H9 (cell line): ENCODE data around the gene PRIMPOL. TPM values are rescaled to one million over a fixed set of nuclear protein-coding genes. Genes with fewer than 3 reads are reported as not detected.

Experiments used
- DNase-seq: peaks from one replicate; pipeline ENCODE4 v3.0.0-alpha.2; 2017
- H2AFZ ChIP-seq: one replicate; pipeline ENCODE4 v1.6.1; 2013; ENCODE audit warnings: mild to moderate bottlenecking, low read length, control low read depth, moderate library complexity
- H2AK5ac ChIP-seq: 2 replicates; pipeline ENCODE4 v1.6.1; 2013; ENCODE audit warnings: low read length, control low read depth, mixed read lengths; ENCODE audit not compliant: insufficient read length
- H2BK120ac ChIP-seq: one replicate; pipeline ENCODE4 v1.6.1; 2013; ENCODE audit warnings: low read depth, mild to moderate bottlenecking, low read length, control low read depth, inconsistent platforms; ENCODE audit not compliant: poor library complexity, severe bottlenecking
- H2BK12ac ChIP-seq: 2 replicates; pipeline ENCODE4 v1.6.1; 2013; ENCODE audit warnings: low read length, control low read depth, mixed read lengths, low read depth; ENCODE audit not compliant: insufficient read length
- H2BK15ac ChIP-seq: 2 replicates; pipeline ENCODE4 v1.6.1; 2013; ENCODE audit warnings: low read depth, low read length, control low read depth
- H2BK20ac ChIP-seq: one replicate; pipeline ENCODE4 v1.6.1; 2013; ENCODE audit warnings: low read depth, mild to moderate bottlenecking, low read length, control low read depth, inconsistent platforms; ENCODE audit not compliant: poor library complexity, severe bottlenecking
- H2BK5ac ChIP-seq: 2 replicates; pipeline ENCODE4 v1.6.1; 2013; ENCODE audit warnings: low read length, control low read depth, mixed read lengths; ENCODE audit not compliant: insufficient read length
- H3K14ac ChIP-seq: 2 replicates; pipeline ENCODE4 v1.6.1; 2013; ENCODE audit warnings: low read length, control low read depth; ENCODE audit not compliant: insufficient read depth
- H3K18ac ChIP-seq: 2 replicates; pipeline ENCODE4 v1.6.1; 2013; ENCODE audit warnings: low read depth, mild to moderate bottlenecking, mixed read lengths, low read length, control low read depth; ENCODE audit not compliant: insufficient read length
- H3K23ac ChIP-seq: 2 replicates; pipeline ENCODE4 v1.6.1; 2013; ENCODE audit warnings: low read length, control low read depth, mixed read lengths, low read depth; ENCODE audit not compliant: insufficient read length
- H3K23me2 ChIP-seq: 2 replicates; pipeline ENCODE4 v1.6.1; 2013; ENCODE audit warnings: low read depth, mild to moderate bottlenecking, mixed read lengths, low read length, control low read depth; ENCODE audit not compliant: insufficient read length, poor library complexity, severe bottlenecking
- H3K27ac ChIP-seq: 2 replicates; pipeline ENCODE4 v1.5.1; 2013; ENCODE audit warnings: low read length, control low read depth, mixed read lengths, low read depth; ENCODE audit not compliant: insufficient read length
- H3K27me3 ChIP-seq: 2 replicates; pipeline ENCODE4 v1.6.1; 2013; ENCODE audit warnings: low read length, control low read depth, inconsistent platforms; ENCODE audit not compliant: insufficient read depth
- H3K4ac ChIP-seq: 2 replicates; pipeline ENCODE4 v1.6.1; 2013; ENCODE audit warnings: low read depth, mild to moderate bottlenecking, control low read depth, inconsistent platforms, low read length, moderate library complexity
- H3K4me1 ChIP-seq: 2 replicates; pipeline ENCODE4 v1.6.1; 2013; ENCODE audit warnings: low read length, control low read depth, inconsistent platforms; ENCODE audit not compliant: insufficient read depth
- H3K4me2 ChIP-seq: 2 replicates; pipeline ENCODE4 v1.6.1; 2013; ENCODE audit warnings: low read length, control low read depth, mixed read lengths; ENCODE audit not compliant: insufficient read length, insufficient read depth
- H3K56ac ChIP-seq: 2 replicates; pipeline ENCODE4 v1.6.1; 2013; ENCODE audit warnings: low read depth, mild to moderate bottlenecking, mixed read lengths, low read length, control low read depth; ENCODE audit not compliant: insufficient read length
- H3K79me1 ChIP-seq: 2 replicates; pipeline ENCODE4 v1.6.1; 2013; ENCODE audit warnings: low read depth, mild to moderate bottlenecking, moderate library complexity, low read length, control low read depth, inconsistent platforms; ENCODE audit not compliant: insufficient read depth, poor library complexity, severe bottlenecking
- H3K79me2 ChIP-seq: 2 replicates; pipeline ENCODE4 v1.6.1; 2013; ENCODE audit warnings: low read length, control low read depth, inconsistent platforms; ENCODE audit not compliant: insufficient read depth
- H3K9ac ChIP-seq: 2 replicates; pipeline ENCODE4 v1.6.1; 2013; ENCODE audit warnings: low read length, control low read depth, mixed read lengths; ENCODE audit not compliant: insufficient read length; ENCODE audit errors: extremely low read depth
- H3K9me3 ChIP-seq: one replicate; pipeline ENCODE4 v1.6.1; 2013; ENCODE audit warnings: low read depth, low read length, inconsistent platforms; ENCODE audit not compliant: control insufficient read depth
- H3T11ph ChIP-seq: one replicate; pipeline ENCODE4 v1.6.1; 2013; ENCODE audit warnings: mild to moderate bottlenecking, low read length, control low read depth, inconsistent platforms
- H4K20me1 ChIP-seq: one replicate; pipeline ENCODE4 v1.6.1; 2013; ENCODE audit not compliant: control insufficient read depth, insufficient read length, insufficient read depth
- H4K5ac ChIP-seq: 2 replicates; pipeline ENCODE4 v1.6.1; 2013; ENCODE audit warnings: low read depth, mild to moderate bottlenecking, mixed read lengths, low read length, control low read depth; ENCODE audit not compliant: insufficient read length
- H4K8ac ChIP-seq: replicated peaks from 2 replicates; pipeline ENCODE4 v1.6.1; 2013; ENCODE audit warnings: low read length, control low read depth, mixed read lengths, low read depth; ENCODE audit not compliant: insufficient read length
- H4K91ac ChIP-seq: 2 replicates; pipeline ENCODE4 v1.6.1; 2013; ENCODE audit warnings: low read depth, mild to moderate bottlenecking, moderate library complexity, mixed read lengths, low read length, control low read depth; ENCODE audit not compliant: insufficient read length
- H3K27ac Mint-ChIP-seq, 3 experiments: 2 replicates in 2 of 3; 3 replicates in 1 of 3; pipeline ENCODE4 v1.8.0; 2020 to 2021; ENCODE audit warnings: mixed read lengths in 3 of 3, mild to moderate bottlenecking in 1 of 3, moderate library complexity in 1 of 3
- H3K27me3 Mint-ChIP-seq: 2 replicates; pipeline ENCODE4 v1.8.0; 2021; ENCODE audit warnings: low read depth, mild to moderate bottlenecking, moderate library complexity, mixed read lengths
- H3K36me3 Mint-ChIP-seq, 3 experiments: 2 replicates in 2 of 3; 3 replicates in 1 of 3; pipeline ENCODE4 v1.8.0; 2020 to 2021; ENCODE audit warnings: low read depth in 3 of 3, mixed read lengths in 3 of 3; ENCODE audit not compliant: insufficient read depth in 1 of 3
- H3K4me1 Mint-ChIP-seq, 2 experiments: 2 replicates each; pipeline ENCODE4 v1.8.0; 2020; ENCODE audit warnings: mixed read lengths in 2 of 2
- H3K4me3 Mint-ChIP-seq, 2 experiments: 2 replicates in 1 of 2; 3 replicates in 1 of 2; pipeline ENCODE4 v1.8.0; 2020 to 2021; ENCODE audit warnings: mild to moderate bottlenecking in 2 of 2, mixed read lengths in 2 of 2, moderate library complexity in 1 of 2
- H3K9me3 Mint-ChIP-seq, 2 experiments: 2 replicates in 1 of 2; 3 replicates in 1 of 2; pipeline ENCODE4 v1.8.0; 2020; ENCODE audit warnings: mild to moderate bottlenecking in 2 of 2, mixed read lengths in 2 of 2, moderate library complexity in 1 of 2
- WGBS: extraction: QIAGEN DNeasy Blood & Tissue Kit; methylation state at CpG from one replicate; pipeline ENCODE4 v1.1.7; 2013; ENCODE audit warnings: missing lambda C conversion rate, low lambda C conversion rate, mixed read lengths; ENCODE audit not compliant: insufficient read length; ENCODE audit errors: extremely low coverage; 5-methylcytosine and 5-hydroxymethylcytosine counted together
- total RNA-seq: library from RNA; stranded (reverse); gene quantifications from 2 replicates; pipeline ENCODE4 v1.2.1, GENCODE V29; 2021
- TF ChIP-seq, protein P1 (sequence below): fragments of 200-600 bp; sonication (generic); conservative IDR thresholded peaks from 3 replicates; pipeline ENCODE4 v1.8.0; 2021; ENCODE audit warnings: antibody characterized with exemption, mild to moderate bottlenecking

PRIMPOL gene
- total RNA-seq, 1 experiment from 2014 or later: 4.9 TPM

DNA sequence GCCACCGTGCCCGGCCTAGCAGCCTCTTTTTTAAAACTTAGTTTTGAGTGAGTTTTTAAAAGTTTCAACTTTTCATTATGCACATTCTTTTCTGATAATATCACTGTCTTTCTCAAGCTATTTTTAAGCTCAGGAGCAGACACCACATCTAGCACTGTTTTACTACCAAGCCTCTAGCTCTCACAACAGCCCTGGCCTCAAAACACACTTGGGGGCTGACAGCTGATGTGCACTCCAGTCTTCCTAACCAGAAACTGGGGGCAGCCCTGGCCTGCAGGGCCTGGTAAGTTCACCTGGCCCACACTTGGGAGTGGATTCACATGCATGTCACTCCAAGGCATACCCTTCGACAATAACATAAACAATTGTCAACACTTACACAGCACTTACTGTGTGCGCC, 50.4 kb downstream of the PRIMPOL start:
- Histone ChIP-seq H3K79me2 (no peaks in the 10 kb centered on the region), H3K9me3 (no peaks in the 10 kb centered on the region), H4K5ac (no peak overlapping the region), H3K4me1 (no peaks in the 10 kb centered on the region), H3K79me1 (no peaks in the 10 kb centered on the region), H3T11ph (no peak overlapping the region), H3K23me2 (no peaks in the 10 kb centered on the region), H3K27me3 (no peaks in the 10 kb centered on the region), H3K4me2 (no peak overlapping the region), H3K9ac (no peak overlapping the region), H3K14ac (no peak overlapping the region), H3K56ac (no peak overlapping the region), H4K8ac (no peak overlapping the region), H2AFZ (no peak overlapping the region), H2BK5ac (no peak overlapping the region), H2BK120ac (no peak overlapping the region), H3K27ac (no peak overlapping the region), H2BK20ac (no peak overlapping the region), H2BK12ac (no peak overlapping the region), H3K23ac (no peak overlapping the region), H2AK5ac (no peak overlapping the region), H3K18ac (no peak overlapping the region), H3K4ac (no peak overlapping the region), H2BK15ac (no peak overlapping the region), H4K91ac (no peak overlapping the region), H4K20me1 (no peaks in the 10 kb centered on the region)
- DNase-seq: no peak
- Mint-ChIP-seq H3K27me3 (no peaks in the 10 kb centered on the region), H3K9me3 (no peaks in the 10 kb centered on the region), H3K4me3 (no peak overlapping the region), H3K27ac (no peak overlapping the region), H3K36me3 (peaks cover 34 to 84% (median 74%) of the 10 kb centered on the region in 3 experiments; a peak in 6 of 7 replicates), H3K4me1 (peaks cover 0 to 6% of the 10 kb centered on the region in 2 experiments; a peak in 2 of 4 replicates)
- TF ChIP-seq, protein P1, sequence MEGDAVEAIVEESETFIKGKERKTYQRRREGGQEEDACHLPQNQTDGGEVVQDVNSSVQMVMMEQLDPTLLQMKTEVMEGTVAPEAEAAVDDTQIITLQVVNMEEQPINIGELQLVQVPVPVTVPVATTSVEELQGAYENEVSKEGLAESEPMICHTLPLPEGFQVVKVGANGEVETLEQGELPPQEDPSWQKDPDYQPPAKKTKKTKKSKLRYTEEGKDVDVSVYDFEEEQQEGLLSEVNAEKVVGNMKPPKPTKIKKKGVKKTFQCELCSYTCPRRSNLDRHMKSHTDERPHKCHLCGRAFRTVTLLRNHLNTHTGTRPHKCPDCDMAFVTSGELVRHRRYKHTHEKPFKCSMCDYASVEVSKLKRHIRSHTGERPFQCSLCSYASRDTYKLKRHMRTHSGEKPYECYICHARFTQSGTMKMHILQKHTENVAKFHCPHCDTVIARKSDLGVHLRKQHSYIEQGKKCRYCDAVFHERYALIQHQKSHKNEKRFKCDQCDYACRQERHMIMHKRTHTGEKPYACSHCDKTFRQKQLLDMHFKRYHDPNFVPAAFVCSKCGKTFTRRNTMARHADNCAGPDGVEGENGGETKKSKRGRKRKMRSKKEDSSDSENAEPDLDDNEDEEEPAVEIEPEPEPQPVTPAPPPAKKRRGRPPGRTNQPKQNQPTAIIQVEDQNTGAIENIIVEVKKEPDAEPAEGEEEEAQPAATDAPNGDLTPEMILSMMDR: no peak
- no CpG with 5 or more reads among the region's 4 CpGs for WGBS
